Panc1 (cell line): ENCODE data around the gene RFX6. TPM values are rescaled to one million over a fixed set of nuclear protein-coding genes. Genes with fewer than 3 reads are reported as not detected.
A peak's percentile ranks its signal among the peaks of the same experiment; 100 is the strongest.

Experiments
- ATAC-seq: fragments of 200-7000 bp; cut with Tn5 transposase; 2 replicates; pipeline ENCODE4 v1.9.1; 2020; ENCODE audit warnings: mild to moderate bottlenecking, moderate library complexity
- Bru-seq: library from RNA; stranded (reverse); fragments of 400-500 nt; gene quantifications from one replicate; lab custom pipeline; 2021; lab: Mats Ljungman, UMichigan
- BruChase-seq, 2 experiments: library from RNA; stranded (reverse); fragments of 400-500 nt; gene quantifications; one replicate each; lab custom pipeline; 2021; lab: Mats Ljungman, UMichigan
- BruUV-seq: library from RNA; stranded (reverse); fragments of 400-500 nt; replicated peaks from 2 replicates; lab custom pipeline; 2021; lab: Mats Ljungman, UMichigan
- CTCF ChIA-PET: fragments of 300-600 bp; sonication (Branson Sonifier 250); formaldehyde crosslinking; loops from one replicate; lab custom pipeline; 2022; ENCODE audit warnings: antibody characterized with exemption; lab: Charles Lee
- POLR2A ChIA-PET: fragments of 300-600 bp; sonication (Branson Sonifier 250); formaldehyde crosslinking; loops from one replicate; lab custom pipeline; 2022; ENCODE audit warnings: antibody characterized with exemption; lab: Charles Lee
- DNase-seq: peaks from one replicate; pipeline ENCODE4 v3.0.0-alpha.2; 2010; ENCODE audit warnings: low read depth, low spot score
- H3K27ac ChIP-seq: 2 replicates; pipeline ENCODE4 v1.5.1; 2011; ENCODE audit warnings: mild to moderate bottlenecking, low read length, inconsistent platforms
- H3K27me3 ChIP-seq: fragments of 200-500 bp; sonication (Bioruptor generic); 2 replicates; pipeline ENCODE4 v1.6.0; 2014; ENCODE audit warnings: low read length, inconsistent platforms; ENCODE audit not compliant: control insufficient read depth, insufficient read depth
- H3K36me3 ChIP-seq: fragments of 200-500 bp; sonication (Bioruptor generic); 2 replicates; pipeline ENCODE4 v1.5.1; 2014; ENCODE audit warnings: inconsistent platforms, mild to moderate bottlenecking, low read length, moderate library complexity; ENCODE audit not compliant: control insufficient read depth, insufficient read depth
- H3K4me1 ChIP-seq: 2 replicates; pipeline ENCODE4 v1.5.1; 2011; ENCODE audit warnings: inconsistent platforms, mild to moderate bottlenecking, low read length, moderate library complexity; ENCODE audit not compliant: control insufficient read depth, insufficient read depth
- H3K4me3 ChIP-seq, 2 experiments: 2 replicates each; pipeline ENCODE4 v1.5.1; 2011 to 2012; ENCODE audit warnings: low read depth in 2 of 2, low read length in 2 of 2, mild to moderate bottlenecking in 2 of 2, inconsistent platforms in 1 of 2, moderate library complexity in 1 of 2
- H3K9me3 ChIP-seq: fragments of 200-500 bp; sonication (Bioruptor generic); 2 replicates; pipeline ENCODE4 v1.5.1; 2014; ENCODE audit warnings: low read depth, mild to moderate bottlenecking, inconsistent platforms, low read length, moderate library complexity; ENCODE audit not compliant: control insufficient read depth, insufficient read depth
- POLR2AphosphoS5 ChIP-seq: IDR thresholded peaks from 2 replicates; pipeline ENCODE4 v1.6.1; 2012; ENCODE audit warnings: mild to moderate bottlenecking, low read depth, low read length, moderate library complexity
- REST ChIP-seq, 2 experiments: IDR thresholded peaks; 2 replicates each; pipeline ENCODE4 v1.6.1; 2011 to 2012; ENCODE audit warnings: low read depth in 2 of 2, control low read depth in 1 of 2, low read length in 1 of 2, mild to moderate bottlenecking in 1 of 2, moderate library complexity in 1 of 2; ENCODE audit not compliant: insufficient read depth in 1 of 2
- SIN3A ChIP-seq: IDR thresholded peaks from 2 replicates; pipeline ENCODE4 v1.6.1; 2012; ENCODE audit warnings: low read depth, mild to moderate bottlenecking, low read length, moderate library complexity, borderline replicate concordance; ENCODE audit not compliant: insufficient read depth
- TCF7L2 ChIP-seq: IDR thresholded peaks from 2 replicates; pipeline ENCODE4 v1.6.1; 2011; ENCODE audit warnings: mild to moderate bottlenecking, low read depth, low read length, inconsistent platforms
- in situ Hi-C: cut with HindIII; loops from 2 replicates; pipeline ENCODE4 v1.10.0; 2016; ENCODE audit warnings: low sequenced_read_pairs, low pct_unique_long_range_greater_than_20kb
- intact Hi-C: fragments of 100-400 bp; cut with micrococcal nuclease; formaldehyde crosslinking; loops from one replicate; pipeline ENCODE4 v1.10.0; 2022; ENCODE audit not compliant: unreplicated experiment
- long read RNA-seq: library from polyadenylated mRNA; unstranded; transcript quantifications from one replicate; pipeline ENCODE4 v2.0.0, GENCODE V29; 2021; ENCODE audit not compliant: unreplicated experiment
- polyA plus RNA-seq: library from polyadenylated mRNA; unstranded; fragments of >200 nt; gene quantifications from one replicate; pipeline ENCODE4 v1.2.1, GENCODE V29; 2012; ENCODE audit warnings: missing spikeins; ENCODE audit not compliant: insufficient read length
- total RNA-seq: library from RNA; stranded (reverse); gene quantifications from one replicate; pipeline ENCODE4 v1.2.1, GENCODE V29; 2021; ENCODE audit not compliant: unreplicated experiment
- TF ChIP-seq, protein P1 (sequence below): fragments of 450-650 bp; IDR thresholded peaks from 2 replicates; pipeline ENCODE4 v1.5.1; 2017; ENCODE audit warnings: mild to moderate bottlenecking

RFX6 gene, protein sequence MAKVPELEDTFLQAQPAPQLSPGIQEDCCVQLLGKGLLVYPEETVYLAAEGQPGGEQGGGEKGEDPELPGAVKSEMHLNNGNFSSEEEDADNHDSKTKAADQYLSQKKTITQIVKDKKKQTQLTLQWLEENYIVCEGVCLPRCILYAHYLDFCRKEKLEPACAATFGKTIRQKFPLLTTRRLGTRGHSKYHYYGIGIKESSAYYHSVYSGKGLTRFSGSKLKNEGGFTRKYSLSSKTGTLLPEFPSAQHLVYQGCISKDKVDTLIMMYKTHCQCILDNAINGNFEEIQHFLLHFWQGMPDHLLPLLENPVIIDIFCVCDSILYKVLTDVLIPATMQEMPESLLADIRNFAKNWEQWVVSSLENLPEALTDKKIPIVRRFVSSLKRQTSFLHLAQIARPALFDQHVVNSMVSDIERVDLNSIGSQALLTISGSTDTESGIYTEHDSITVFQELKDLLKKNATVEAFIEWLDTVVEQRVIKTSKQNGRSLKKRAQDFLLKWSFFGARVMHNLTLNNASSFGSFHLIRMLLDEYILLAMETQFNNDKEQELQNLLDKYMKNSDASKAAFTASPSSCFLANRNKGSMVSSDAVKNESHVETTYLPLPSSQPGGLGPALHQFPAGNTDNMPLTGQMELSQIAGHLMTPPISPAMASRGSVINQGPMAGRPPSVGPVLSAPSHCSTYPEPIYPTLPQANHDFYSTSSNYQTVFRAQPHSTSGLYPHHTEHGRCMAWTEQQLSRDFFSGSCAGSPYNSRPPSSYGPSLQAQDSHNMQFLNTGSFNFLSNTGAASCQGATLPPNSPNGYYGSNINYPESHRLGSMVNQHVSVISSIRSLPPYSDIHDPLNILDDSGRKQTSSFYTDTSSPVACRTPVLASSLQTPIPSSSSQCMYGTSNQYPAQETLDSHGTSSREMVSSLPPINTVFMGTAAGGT
- not detected for total RNA-seq
- not detected for polyA plus RNA-seq
- percentile 2 among the genes with signal in this experiment for Bru-seq, nascent RNA
- percentile 5 among the genes with signal in this experiment for BruChase-seq, experiment 1, labeled RNA remaining after a 2-hour chase
- not detected for BruChase-seq, experiment 2, labeled RNA remaining after a 6-hour chase
- long read RNA-seq: 0 reads

DNA sequence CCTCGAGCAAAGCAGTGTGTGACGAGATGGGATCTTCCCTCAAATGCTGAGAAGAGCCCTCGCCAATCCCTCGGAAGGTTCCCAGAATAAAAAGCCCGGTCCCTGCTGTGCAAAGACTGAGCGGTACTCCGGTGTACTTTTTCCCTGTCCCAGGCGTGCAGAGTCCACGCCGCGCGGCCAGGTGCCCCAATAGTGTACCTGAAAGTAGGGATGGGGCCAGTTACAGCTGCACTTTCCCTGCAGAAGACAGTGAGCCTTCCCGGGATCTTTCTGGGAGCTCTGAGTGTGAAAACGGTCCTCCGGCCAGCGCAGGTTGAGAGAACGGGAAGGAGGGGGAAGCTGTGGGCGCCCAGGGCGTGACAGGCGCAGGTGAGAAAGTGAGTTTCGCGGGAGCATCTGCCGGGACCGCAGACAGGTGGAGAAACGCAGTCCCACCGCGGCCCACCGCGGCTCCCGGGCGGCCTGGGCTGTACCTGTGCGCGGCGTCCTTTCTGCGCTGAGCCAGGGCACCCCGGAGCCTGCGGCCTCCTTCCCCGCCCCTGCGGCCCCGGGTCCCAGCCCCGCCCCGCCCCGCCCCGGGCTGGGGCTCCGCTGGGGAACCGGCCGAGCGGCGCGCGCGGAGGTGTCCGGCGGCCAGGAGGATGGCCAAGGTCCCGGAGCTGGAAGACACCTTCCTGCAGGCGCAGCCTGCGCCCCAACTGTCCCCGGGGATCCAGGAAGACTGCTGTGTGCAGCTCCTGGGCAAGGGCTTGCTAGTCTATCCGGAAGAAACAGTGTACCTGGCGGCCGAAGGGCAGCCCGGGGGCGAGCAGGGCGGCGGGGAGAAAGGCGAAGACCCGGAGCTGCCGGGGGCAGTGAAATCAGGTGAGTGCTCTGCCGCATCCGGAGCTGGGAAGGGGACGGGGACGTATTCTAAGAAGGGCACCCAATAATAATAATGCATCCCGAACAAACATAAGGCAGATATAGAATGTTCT lies at the start of gene RFX6:
Gene RFX6, plus strand, starts transcription at position 608 of the 977 bp plus-strand sequence. Its CDS starts 34 bp downstream, at position 642.
- ChIA-PET CTCF (no interaction called here), POLR2A (no interaction called here)
- H3K4me3 ChIP-seq: peak within 1 kb of the TSS; percentile 22 to 49
- DNase-seq (no peak), ATAC-seq (peak; percentile 76)
- peaks cover 13% of the 10 kb centered on the region for H3K4me1 ChIP-seq
- H3K27ac ChIP-seq: no peak within 1 kb of the TSS
- in situ Hi-C loops (no loop called here), intact Hi-C loops (loop anchor here (5.0 kb wide), 1 partner anchor 440 kb away; no protein-coding TSS in a partner anchor)
- BruUV-seq: no TSS peak
- TF ChIP-seq TCF7L2 (no peak), REST (IDR thresholded peaks at IDR 0.05; ENCODE audit: insufficient read depth in 1 of 2, low read depth in 2 of 2, low read length in 1 of 2) (no peak), SIN3A (no peak), POLR2AphosphoS5 (no peak)
- TF ChIP-seq, protein P1, sequence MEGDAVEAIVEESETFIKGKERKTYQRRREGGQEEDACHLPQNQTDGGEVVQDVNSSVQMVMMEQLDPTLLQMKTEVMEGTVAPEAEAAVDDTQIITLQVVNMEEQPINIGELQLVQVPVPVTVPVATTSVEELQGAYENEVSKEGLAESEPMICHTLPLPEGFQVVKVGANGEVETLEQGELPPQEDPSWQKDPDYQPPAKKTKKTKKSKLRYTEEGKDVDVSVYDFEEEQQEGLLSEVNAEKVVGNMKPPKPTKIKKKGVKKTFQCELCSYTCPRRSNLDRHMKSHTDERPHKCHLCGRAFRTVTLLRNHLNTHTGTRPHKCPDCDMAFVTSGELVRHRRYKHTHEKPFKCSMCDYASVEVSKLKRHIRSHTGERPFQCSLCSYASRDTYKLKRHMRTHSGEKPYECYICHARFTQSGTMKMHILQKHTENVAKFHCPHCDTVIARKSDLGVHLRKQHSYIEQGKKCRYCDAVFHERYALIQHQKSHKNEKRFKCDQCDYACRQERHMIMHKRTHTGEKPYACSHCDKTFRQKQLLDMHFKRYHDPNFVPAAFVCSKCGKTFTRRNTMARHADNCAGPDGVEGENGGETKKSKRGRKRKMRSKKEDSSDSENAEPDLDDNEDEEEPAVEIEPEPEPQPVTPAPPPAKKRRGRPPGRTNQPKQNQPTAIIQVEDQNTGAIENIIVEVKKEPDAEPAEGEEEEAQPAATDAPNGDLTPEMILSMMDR: no peak
- H3K9me3 ChIP-seq: no peaks in the 10 kb centered on the region
- peaks cover 60% of the 10 kb centered on the region for H3K27me3 ChIP-seq
- H3K36me3 ChIP-seq: no peaks in the 10 kb centered on the region
